ENCODE measurements around the gene ZFR2.

Gene ZFR2

DNA sequence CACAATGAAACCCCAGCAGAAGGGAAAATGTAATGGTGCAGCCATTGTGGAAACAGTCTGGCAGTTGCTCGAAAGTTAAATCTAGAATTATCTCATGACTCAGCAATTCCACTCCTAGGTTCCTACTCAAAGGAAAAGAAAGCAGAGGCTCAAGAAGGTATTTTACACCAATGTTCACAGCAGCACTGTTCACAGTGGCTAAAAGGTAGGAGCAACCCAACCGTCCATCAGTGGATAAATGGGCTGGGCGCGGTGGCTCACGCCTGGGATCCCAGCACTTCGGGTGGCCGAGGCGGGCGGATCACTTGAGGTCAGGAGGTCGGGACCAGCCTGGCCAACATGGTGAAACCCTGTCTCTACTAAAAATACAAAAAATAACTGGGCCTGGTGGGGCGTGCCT is 25.9 kb downstream of the ZFR2 start:
- no peak overlapping the region for H3K27ac ChIP-seq
- no peak for TF ChIP-seq CTCF (conservative IDR thresholded peaks at IDR 0.05)

DNA sequence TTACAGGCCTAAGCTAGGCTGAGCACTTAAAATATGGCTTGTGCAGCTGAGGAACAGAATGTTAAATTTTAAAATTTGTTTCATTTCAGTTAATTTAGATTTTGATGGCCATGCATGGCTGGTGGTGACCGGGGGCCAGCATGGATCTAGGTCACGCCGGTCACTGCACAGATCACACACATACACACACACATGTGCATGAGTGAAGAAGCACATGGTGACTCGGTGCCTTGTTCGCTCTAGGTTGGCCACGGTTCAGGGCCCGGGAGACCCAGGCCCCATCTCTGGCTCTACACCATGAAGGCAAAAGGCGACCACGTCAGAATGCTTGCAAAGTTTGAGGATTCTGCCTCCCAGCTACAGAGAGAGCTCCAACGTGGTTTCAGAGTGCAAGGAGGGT is 28.0 kb downstream of the ZFR2 start:
- no peak for TF ChIP-seq CTCF (conservative IDR thresholded peaks at IDR 0.05)
- no peak overlapping the region for H3K27ac ChIP-seq

DNA sequence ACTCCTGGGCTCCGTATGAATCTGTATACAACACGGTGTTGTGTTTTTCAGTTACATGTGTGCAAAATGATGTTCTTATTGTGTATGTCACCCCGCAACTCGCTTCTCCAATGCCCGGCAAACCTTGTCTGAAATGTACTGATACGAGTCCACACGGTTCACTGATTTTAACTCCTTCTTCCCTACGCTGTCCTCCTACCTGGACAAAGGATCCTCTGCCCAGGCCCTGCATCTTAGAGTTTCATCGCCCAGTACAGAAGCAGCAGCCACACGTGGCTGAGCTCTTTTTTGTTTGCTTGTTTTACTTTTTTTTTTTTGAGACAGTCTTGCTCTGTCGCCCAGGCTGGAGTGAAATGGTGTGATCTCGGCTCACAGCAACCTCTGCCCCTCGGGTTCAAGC is 28.9 kb downstream of the ZFR2 start:
- H3K27ac ChIP-seq = no peak overlapping the region
- TF ChIP-seq CTCF (conservative IDR thresholded peaks at IDR 0.05) = no peak

GRCh38 chr19:3838661-3839060 is 30.2 kb downstream of the ZFR2 start:
- no peak overlapping the region for H3K27ac ChIP-seq
- no peak for TF ChIP-seq CTCF (conservative IDR thresholded peaks at IDR 0.05)

GRCh38 chr19:3837922-3838321 is 30.9 kb downstream of the ZFR2 start:
- no peak for TF ChIP-seq CTCF (conservative IDR thresholded peaks at IDR 0.05)
- no peak overlapping the region for H3K27ac ChIP-seq

DNA sequence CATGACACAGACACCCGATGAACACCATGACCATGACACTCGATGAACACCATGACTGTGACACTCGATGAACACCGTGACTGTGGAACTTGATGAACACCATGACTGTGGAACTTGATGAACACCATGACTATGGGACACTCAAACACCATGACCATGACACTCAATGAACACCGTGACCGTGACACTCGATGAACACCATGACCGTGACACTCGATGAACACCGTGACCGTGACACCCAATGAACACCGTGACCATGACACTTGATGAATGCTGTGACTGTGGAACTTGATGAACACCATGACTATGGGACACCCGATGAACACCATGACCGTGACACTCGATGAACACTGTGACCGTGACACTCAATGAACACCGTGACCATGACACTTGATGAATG is 31.5 kb downstream of the ZFR2 start:
- no peak for TF ChIP-seq CTCF (conservative IDR thresholded peaks at IDR 0.05)
- H3K27ac ChIP-seq = no peak overlapping the region

DNA sequence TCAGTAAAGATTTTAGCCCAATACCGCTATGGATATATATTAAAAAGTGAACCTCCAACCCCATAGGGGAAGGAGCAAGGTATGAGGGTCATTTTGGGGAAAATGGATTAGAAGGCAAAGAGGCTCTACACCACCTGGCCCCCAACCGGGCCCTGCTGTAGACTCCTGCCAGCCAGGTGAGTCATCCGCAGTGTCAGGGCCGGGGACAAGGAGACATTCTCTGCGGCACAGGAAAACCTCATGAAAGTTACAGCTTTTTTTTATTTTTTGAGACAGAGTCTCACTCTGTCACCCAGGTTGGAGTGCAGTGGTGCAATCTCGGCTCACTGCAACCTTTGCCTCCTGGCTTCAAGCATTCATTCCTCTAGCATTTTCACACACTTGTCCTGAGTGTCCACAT is 32.0 kb downstream of the ZFR2 start:
- no peak overlapping the region for H3K27ac ChIP-seq
- no peak for TF ChIP-seq CTCF (conservative IDR thresholded peaks at IDR 0.05)

DNA sequence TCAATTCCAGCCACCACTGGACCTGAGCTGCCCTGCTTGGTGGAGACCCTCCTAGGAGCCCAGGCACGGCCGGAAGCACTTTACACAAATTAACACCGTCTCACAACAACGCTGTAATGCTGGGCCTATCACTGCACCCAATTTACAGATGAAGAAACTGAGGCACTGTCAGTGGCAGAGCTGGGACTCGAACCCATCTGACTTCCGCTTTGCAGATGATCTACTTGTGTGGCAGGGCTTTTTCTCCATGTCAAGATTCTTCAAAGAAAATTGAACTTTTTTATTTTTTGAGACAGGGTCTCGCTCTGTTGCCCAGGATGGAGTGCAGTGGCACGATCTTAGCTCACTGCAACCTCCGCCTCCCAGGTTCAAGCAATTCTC is 33.8 kb downstream of the ZFR2 start:
- no peak for TF ChIP-seq CTCF (conservative IDR thresholded peaks at IDR 0.05)
- no peak overlapping the region for H3K27ac ChIP-seq

Data from VCaP (cell line).